ENCODE data around the gene CSNK1G2.
A peak's percentile ranks its signal among the peaks of the same experiment; 100 is the strongest.
"Not testable (repeated sequence)": the region's sequence is repeated elsewhere in the genome, so short reads cannot be mapped to it uniquely, and the experiment has no call there.

The CSNK1G2 gene

GRCh38 chr19:1987197-1988187 is 46.5 kb downstream of the CSNK1G2 start:
- H3K4me3 ChIP-seq = no peak overlapping the region
- no peak for DNase-seq (ENCODE audit: low read depth, low spot score)
- peaks cover 31% of the 10 kb centered on the region; the same call in 1 of the 2 replicates for H3K36me3 ChIP-seq (ENCODE audit: insufficient read depth, low read length)

GRCh38 chr19:1988464-1988863 is 47.5 kb downstream of the CSNK1G2 start:
- H3K9me3 ChIP-seq (ENCODE audit: low read depth, low read length); H3K4me3 ChIP-seq; DNase-seq (ENCODE audit: low read depth, low spot score); H3K27ac ChIP-seq; H3K9ac ChIP-seq (ENCODE audit: insufficient read length): not testable (repeated sequence)
- H3K36me3 ChIP-seq (ENCODE audit: insufficient read depth, low read length) = peaks cover 34% of the 10 kb centered on the region

More at GRCh38 chr19:1987197-1988187, 46.5 kb downstream of the CSNK1G2 start:
- no peak for TF ChIP-seq EZH2 (IDR thresholded peaks at IDR 0.05)
- no peak for TF ChIP-seq POLR2AphosphoS5 (IDR thresholded peaks at IDR 0.05; ENCODE audit: borderline replicate concordance, low read depth, low read length)
- no peak for TF ChIP-seq FOXP2 (optimal IDR thresholded peaks at IDR 0.05; ENCODE audit: control extremely low read depth, extremely low read length, insufficient read depth)
- H3K27ac ChIP-seq = no peak overlapping the region
- H3K9ac ChIP-seq (ENCODE audit: insufficient read length) = no peak overlapping the region
- H3K9me3 ChIP-seq (ENCODE audit: low read depth, low read length) = no peaks in the 10 kb centered on the region

DNA sequence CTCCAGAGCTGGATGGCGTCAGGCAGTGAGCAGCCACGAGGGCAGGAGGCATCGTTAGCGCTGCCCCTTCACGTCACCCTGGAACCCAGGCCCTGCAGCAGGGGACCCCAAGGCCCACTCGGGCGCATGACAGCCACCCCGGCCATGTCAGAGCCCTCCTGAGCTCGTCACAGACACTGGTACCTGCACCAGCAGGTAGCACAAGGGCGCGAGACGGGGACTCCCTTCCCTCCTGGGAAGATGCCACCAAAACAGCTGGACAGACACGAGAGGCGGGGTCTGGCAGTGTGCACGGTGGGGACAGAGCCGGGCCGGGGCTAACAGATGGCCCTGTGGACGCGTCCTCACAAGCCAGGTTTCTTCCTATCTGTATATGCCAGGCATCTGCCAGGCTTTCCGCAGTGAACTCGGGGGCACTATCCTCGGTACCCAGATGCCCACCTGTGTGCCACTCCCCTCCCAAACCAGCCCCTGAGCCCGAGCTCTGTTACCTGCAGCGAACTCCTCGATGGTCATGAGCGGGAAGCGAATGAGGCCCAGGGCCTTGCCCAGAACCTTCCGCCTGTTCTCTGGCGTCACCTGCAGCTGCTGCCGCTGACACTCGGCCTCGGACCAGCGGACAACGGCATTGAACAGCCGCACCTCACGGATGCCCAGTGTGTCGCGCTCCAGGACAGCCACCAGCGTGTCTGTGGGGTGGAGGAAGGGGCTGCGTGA is 48.7 kb downstream of the CSNK1G2 start:
- no peak for DNase-seq (ENCODE audit: low read depth, low spot score)
- H3K4me3 ChIP-seq = no peak overlapping the region
- no peak overlapping the region for H3K9ac ChIP-seq (ENCODE audit: insufficient read length)
- no peaks in the 10 kb centered on the region for H3K9me3 ChIP-seq (ENCODE audit: low read depth, low read length)
- peaks cover 34% of the 10 kb centered on the region for H3K36me3 ChIP-seq (ENCODE audit: insufficient read depth, low read length)
- TF ChIP-seq FOXP2 (optimal IDR thresholded peaks at IDR 0.05; ENCODE audit: control extremely low read depth, extremely low read length, insufficient read depth) (no peak), POLR2AphosphoS5 (IDR thresholded peaks at IDR 0.05; ENCODE audit: borderline replicate concordance, low read depth, low read length) (no peak), EZH2 (IDR thresholded peaks at IDR 0.05) (no peak)
- H3K27ac ChIP-seq = no peak overlapping the region

DNA sequence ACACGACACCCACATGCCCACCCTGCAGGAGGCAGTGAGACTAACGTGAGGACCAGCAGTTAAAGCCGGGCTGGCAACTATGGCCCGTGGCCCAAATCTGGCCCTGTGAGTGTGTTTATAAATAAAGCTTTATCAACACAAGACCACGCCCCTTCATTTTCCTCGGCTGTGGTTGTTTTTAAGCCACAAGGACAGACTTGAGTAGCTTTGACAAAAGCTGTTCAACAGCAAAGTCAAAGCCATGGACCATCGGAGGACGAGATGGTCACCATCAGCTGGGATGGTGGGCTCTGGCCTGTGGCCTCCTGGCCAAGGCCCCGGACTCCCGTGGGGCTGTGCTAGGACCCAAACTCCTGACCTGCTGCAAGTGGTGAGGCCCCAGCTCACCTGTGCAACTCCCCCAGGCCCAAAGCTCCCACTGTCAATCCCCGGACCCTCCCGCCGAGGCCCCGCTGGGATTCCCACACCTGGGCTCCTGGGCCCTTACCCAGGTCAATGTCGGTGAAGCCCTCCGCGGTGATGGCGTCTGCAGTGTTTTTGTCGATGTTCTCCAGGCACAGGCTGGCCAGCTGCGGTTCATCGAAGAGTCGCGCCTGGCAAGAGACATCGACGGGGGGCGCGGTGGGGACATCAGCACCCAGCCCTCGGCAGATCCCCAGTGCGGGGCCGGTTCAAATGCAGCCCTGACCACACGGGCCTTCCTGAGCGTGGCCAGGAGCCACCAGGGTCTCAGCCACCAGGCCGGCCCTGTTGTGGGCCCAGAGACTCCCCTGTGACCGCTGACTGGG is 49.5 kb downstream of the CSNK1G2 start:
- no peaks in the 10 kb centered on the region for H3K9me3 ChIP-seq (ENCODE audit: low read depth, low read length)
- H3K4me3 ChIP-seq = no peak overlapping the region
- no peak; the same call in 1 of the 2 replicates for TF ChIP-seq POLR2AphosphoS5 (IDR thresholded peaks at IDR 0.05; ENCODE audit: borderline replicate concordance, low read depth, low read length)
- no peak for TF ChIP-seq FOXP2 (optimal IDR thresholded peaks at IDR 0.05; ENCODE audit: control extremely low read depth, extremely low read length, insufficient read depth)
- no peak for TF ChIP-seq EZH2 (IDR thresholded peaks at IDR 0.05)
- H3K36me3 ChIP-seq (ENCODE audit: insufficient read depth, low read length) = peaks cover 29% of the 10 kb centered on the region
- H3K27ac ChIP-seq = no peak overlapping the region
- no peak for DNase-seq (ENCODE audit: low read depth, low spot score)
- H3K9ac ChIP-seq (ENCODE audit: insufficient read length) = no peak overlapping the region

GRCh38 chr19:1991018-1991913 is 50.3 kb downstream of the CSNK1G2 start:
- Histone ChIP-seq H3K4me3 (no peak overlapping the region), H3K9ac (ENCODE audit: insufficient read length) (no peak overlapping the region), H3K27ac (no peak overlapping the region), H3K9me3 (ENCODE audit: low read depth, low read length) (peaks cover 4% of the 10 kb centered on the region; the same call in 1 of the 2 replicates), H3K36me3 (ENCODE audit: insufficient read depth, low read length) (peaks cover 29% of the 10 kb centered on the region)
- DNase-seq (ENCODE audit: low read depth, low spot score) = no peak
- TF ChIP-seq EZH2 (IDR thresholded peaks at IDR 0.05) (no peak), POLR2AphosphoS5 (IDR thresholded peaks at IDR 0.05; ENCODE audit: borderline replicate concordance, low read depth, low read length) (0 out of 2 replicates have a peak, but pooled peaks have one; percentile 14)

GRCh38 chr19:1992759-1993260 is 51.8 kb downstream of the CSNK1G2 start:
- peaks cover 41% of the 10 kb centered on the region for H3K36me3 ChIP-seq (ENCODE audit: insufficient read depth, low read length)

More at GRCh38 chr19:1992759-1993260, 51.8 kb downstream of the CSNK1G2 start:
- TF ChIP-seq POLR2AphosphoS5 (IDR thresholded peaks at IDR 0.05; ENCODE audit: borderline replicate concordance, low read depth, low read length) (no peak), EZH2 (IDR thresholded peaks at IDR 0.05) (no peak)
- DNase-seq (ENCODE audit: low read depth, low spot score) = no peak
- H3K9ac ChIP-seq (ENCODE audit: insufficient read length) = no peak overlapping the region
- no peak overlapping the region for H3K27ac ChIP-seq
- no peak overlapping the region for H3K4me3 ChIP-seq
- H3K9me3 ChIP-seq (ENCODE audit: low read depth, low read length) = peaks cover 4% of the 10 kb centered on the region; the same call in 1 of the 2 replicates

Measured in SK-N-MC (cell line).